GM21529 (cell line): ENCODE measurements around the gene OPCML.

ENCODE experiments used
- ATAC-seq: cut with Tn5 transposase; IDR thresholded peaks from one replicate; pipeline ENCODE4 v1.9.1; 2021; ENCODE audit not compliant: unreplicated experiment

Gene OPCML

GRCh38 chr11:132961453-132961852 is 570.8 kb downstream of the OPCML start:
- no peak for ATAC-seq

GRCh38 chr11:132960273-132961078 is 571.8 kb downstream of the OPCML start:
- ATAC-seq, result no peak

- no peak for ATAC-seq
These were observed 572.6 kb downstream of the OPCML start for GRCh38 chr11:132959693-132960092.

- no peak for ATAC-seq
These were observed 574.4 kb downstream of the OPCML start for GRCh38 chr11:132957881-132958280.

- ATAC-seq, result no peak
These were observed 584.0 kb downstream of the OPCML start for GRCh38 chr11:132948252-132948651.

GRCh38 chr11:132944569-132944944 is 587.7 kb downstream of the OPCML start:
- no peak for ATAC-seq

GRCh38 chr11:132943706-132944568 is 588.4 kb downstream of the OPCML start:
- no peak for ATAC-seq

- ATAC-seq, result no peak
These were observed 589.0 kb downstream of the OPCML start for GRCh38 chr11:132943357-132943705.

- ATAC-seq, result no peak
These were observed 589.5 kb downstream of the OPCML start for GRCh38 chr11:132942611-132943356.

GRCh38 chr11:132941761-132942160 is 590.5 kb downstream of the OPCML start:
- ATAC-seq, result no peak

GRCh38 chr11:132941024-132941646 is 591.2 kb downstream of the OPCML start:
- no peak for ATAC-seq

- no peak for ATAC-seq
These were observed 595.3 kb downstream of the OPCML start for GRCh38 chr11:132937016-132937415.

GRCh38 chr11:132935383-132935782 is 596.9 kb downstream of the OPCML start:
- no peak for ATAC-seq

GRCh38 chr11:132933703-132934102 is 598.6 kb downstream of the OPCML start:
- ATAC-seq, result no peak

- no peak for ATAC-seq
These were observed 606.4 kb downstream of the OPCML start for GRCh38 chr11:132925825-132926469.

GRCh38 chr11:132921597-132921996 is 610.7 kb downstream of the OPCML start:
- ATAC-seq, result no peak

- no peak for ATAC-seq
These were observed 611.7 kb downstream of the OPCML start for GRCh38 chr11:132920451-132921096.

GRCh38 chr11:132914600-132914999 is 617.7 kb downstream of the OPCML start:
- no peak for ATAC-seq

- no peak for ATAC-seq
These were observed 618.4 kb downstream of the OPCML start for GRCh38 chr11:132913886-132914285.

GRCh38 chr11:132913295-132913694 is 619.0 kb downstream of the OPCML start:
- no peak for ATAC-seq
